Kidney epithelial cell (primary cell): ENCODE measurements around the gene NOCT. TPM values are rescaled to one million over a fixed set of nuclear protein-coding genes. Genes with fewer than 3 reads are reported as not detected.
"Not testable (repeated sequence)": the region's sequence is repeated elsewhere in the genome, so short reads cannot be mapped to it uniquely, and the experiment has no call there.

Source experiments
- DNase-seq: peaks from one replicate; pipeline ENCODE4 v3.0.0-alpha.2; 2010; ENCODE audit warnings: low read depth
- H3K27me3 ChIP-seq: 2 replicates; pipeline ENCODE4 v1.6.0; 2011; ENCODE audit warnings: low read length; ENCODE audit not compliant: control insufficient read depth, insufficient read depth
- H3K36me3 ChIP-seq: 2 replicates; pipeline ENCODE4 v1.5.1; 2011; ENCODE audit warnings: low read length; ENCODE audit not compliant: control insufficient read depth, insufficient read depth
- H3K4me3 ChIP-seq: 2 replicates; pipeline ENCODE4 v1.5.1; 2011; ENCODE audit warnings: low read depth, mild to moderate bottlenecking, control low read depth, low read length
- CTCF ChIP-seq: IDR thresholded peaks from 2 replicates; pipeline ENCODE4 v1.5.1; 2011; ENCODE audit warnings: mild to moderate bottlenecking, moderate library complexity, low read length, control low read depth, inconsistent platforms; ENCODE audit not compliant: insufficient read depth, poor library complexity, severe bottlenecking
- total RNA-seq: library from RNA; depleted of rRNA; stranded (reverse); fragments of >200 nt; gene quantifications from 2 replicates; pipeline ENCODE4 v1.2.3, GENCODE V29; 2015

Gene NOCT
- total RNA-seq, 1 donor from 2014 or later = 37.5 TPM

GRCh38 chr4:139015948-139016471 is 429 bp downstream of the NOCT start:
- peak overlapping the region; percentile 55 for H3K4me3 ChIP-seq
- no peak for TF ChIP-seq CTCF
- H3K36me3 ChIP-seq = no peaks in the 10 kb centered on the region
- H3K27me3 ChIP-seq = no peaks in the 10 kb centered on the region
- DNase-seq = no peak

GRCh38 chr4:139017861-139018260 is 2.3 kb downstream of the NOCT start:
- DNase-seq = no peak
- Histone ChIP-seq H3K4me3 (no peak overlapping the region), H3K27me3 (no peaks in the 10 kb centered on the region), H3K36me3 (no peaks in the 10 kb centered on the region)
- no peak for TF ChIP-seq CTCF

GRCh38 chr4:139018501-139018900 is 2.9 kb downstream of the NOCT start:
- Histone ChIP-seq H3K4me3 (no peak overlapping the region), H3K27me3 (no peaks in the 10 kb centered on the region), H3K36me3 (no peaks in the 10 kb centered on the region)
- no peak for DNase-seq
- no peak for TF ChIP-seq CTCF

- H3K27me3 ChIP-seq = no peaks in the 10 kb centered on the region
- no peak for DNase-seq
- H3K4me3 ChIP-seq = no peak overlapping the region
- no peaks in the 10 kb centered on the region for H3K36me3 ChIP-seq
- TF ChIP-seq CTCF = no peak
Observed at GRCh38 chr4:139018971-139019758, 3.6 kb downstream of the NOCT start.

- no peaks in the 10 kb centered on the region for H3K27me3 ChIP-seq
- no peak overlapping the region for H3K4me3 ChIP-seq
- H3K36me3 ChIP-seq = no peaks in the 10 kb centered on the region
- DNase-seq = no peak
- TF ChIP-seq CTCF = no peak
Observed at GRCh38 chr4:139020384-139020783, 4.8 kb downstream of the NOCT start.

- DNase-seq, H3K36me3 ChIP-seq, H3K27me3 ChIP-seq, H3K4me3 ChIP-seq: not testable (repeated sequence)
Observed at GRCh38 chr4:139021071-139021470, 5.5 kb downstream of the NOCT start.
